ENCODE data around the gene PCSK5. TPM values are rescaled to one million over a fixed set of nuclear protein-coding genes. Genes with fewer than 3 reads are reported as not detected.

Gene PCSK5
- total RNA-seq, 1 experiment from 2014 or later = 6.9 TPM

DNA sequence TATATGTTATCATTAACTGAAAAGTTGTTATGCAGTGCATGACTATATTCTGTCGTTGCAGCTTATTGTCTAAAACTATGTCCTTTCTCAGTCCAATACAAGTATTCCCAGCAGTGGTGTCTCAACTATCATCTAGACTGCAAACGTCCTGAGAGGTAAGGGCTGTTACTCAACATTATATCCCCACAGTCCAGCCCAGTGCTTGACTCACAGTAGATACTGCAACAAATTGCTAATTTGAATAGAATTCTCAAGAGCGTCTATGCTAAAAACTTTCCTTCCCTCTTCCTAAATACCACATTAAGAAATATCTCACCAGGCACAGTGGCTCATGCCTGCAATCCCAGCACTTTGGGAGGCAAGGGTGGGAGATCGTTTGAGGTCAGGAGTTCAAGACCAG is 37.7 kb upstream of the PCSK5 start:
- no peak for DNase-seq (ENCODE audit: low read depth, low spot score)
- Histone ChIP-seq H3K4me3 (replicated peaks in 1 of 2; ENCODE audit: low read depth in 1 of 2, low read length in 2 of 2) (no peak overlapping the region), H3K4me1 (ENCODE audit: control insufficient read depth in 1 of 2, insufficient read depth in 2 of 2, low read length in 2 of 2) (no peaks in the 10 kb centered on the region), H2AFZ (ENCODE audit: low read depth, low read length, poor library complexity, severe bottlenecking) (no peak overlapping the region), H3K9ac (ENCODE audit: low read length) (no peak overlapping the region), H3K27ac (ENCODE audit: low read depth, low read length) (no peak overlapping the region), H3K9me3 (ENCODE audit: control insufficient read depth in 1 of 2, insufficient read depth in 1 of 2, low read depth in 1 of 2, low read length in 2 of 2) (no peaks in the 10 kb centered on the region), H3K9me2 (ENCODE audit: insufficient read depth) (no peaks in the 10 kb centered on the region), H3K4me2 (ENCODE audit: low read length) (no peak overlapping the region), H4K20me1 (ENCODE audit: insufficient read depth) (no peaks in the 10 kb centered on the region), H3K79me2 (ENCODE audit: insufficient read depth, low read length) (no peaks in the 10 kb centered on the region), H3K27me3 (ENCODE audit: insufficient read depth, low read length) (no peaks in the 10 kb centered on the region), H3K36me3 (ENCODE audit: control insufficient read depth in 1 of 2, insufficient read depth in 2 of 2, low read length in 2 of 2) (no peaks in the 10 kb centered on the region)
- ChIA-PET POLR2A (no interaction called here), RAD21 (ENCODE audit: low non-redundant PET in 1 of 2, low total read pairs in 2 of 2, uncharacterized antibody in 2 of 2, unreplicated experiment in 2 of 2) (no interaction called here), CTCF (interaction anchor here (0.7 kb wide), 1 partner anchor 9 kb away, joined by 4 read pairs; no protein-coding TSS in a partner anchor)
- intact Hi-C loops (cut with micrococcal nuclease) = no loop called here
- TF ChIP-seq EZH2 (IDR thresholded peaks at IDR 0.05) (no peak), CEBPB (IDR thresholded peaks at IDR 0.05; ENCODE audit: low read depth) (no peak), CBX3 (IDR thresholded peaks at IDR 0.05; ENCODE audit: low read depth) (no peak), EGR1 (IDR thresholded peaks at IDR 0.05; ENCODE audit: low read depth) (no peak), SP1 (IDR thresholded peaks at IDR 0.05; ENCODE audit: low read depth) (no peak), ZNF274 (IDR thresholded peaks at IDR 0.05; ENCODE audit: low read depth, low read length) (no peak), YY1 (IDR thresholded peaks at IDR 0.05; ENCODE audit: extremely low read depth, insufficient replicate concordance, low read depth, low read length) (no peak), POLR2AphosphoS5 (IDR thresholded peaks at IDR 0.05; ENCODE audit: low read depth, low read length) (no peak), ELF1 (IDR thresholded peaks at IDR 0.05; ENCODE audit: borderline replicate concordance, low read depth) (no peak), POLR2A (IDR thresholded peaks at IDR 0.05; ENCODE audit: borderline replicate concordance, extremely low read depth, insufficient read depth, insufficient read length) (no peak), FOSL1 (IDR thresholded peaks at IDR 0.05; ENCODE audit: low read depth) (no peak), SIN3A (IDR thresholded peaks at IDR 0.05; ENCODE audit: low read depth) (no peak), ZFX (IDR thresholded peaks at IDR 0.05) (no peak)
- TF ChIP-seq, protein P1, sequence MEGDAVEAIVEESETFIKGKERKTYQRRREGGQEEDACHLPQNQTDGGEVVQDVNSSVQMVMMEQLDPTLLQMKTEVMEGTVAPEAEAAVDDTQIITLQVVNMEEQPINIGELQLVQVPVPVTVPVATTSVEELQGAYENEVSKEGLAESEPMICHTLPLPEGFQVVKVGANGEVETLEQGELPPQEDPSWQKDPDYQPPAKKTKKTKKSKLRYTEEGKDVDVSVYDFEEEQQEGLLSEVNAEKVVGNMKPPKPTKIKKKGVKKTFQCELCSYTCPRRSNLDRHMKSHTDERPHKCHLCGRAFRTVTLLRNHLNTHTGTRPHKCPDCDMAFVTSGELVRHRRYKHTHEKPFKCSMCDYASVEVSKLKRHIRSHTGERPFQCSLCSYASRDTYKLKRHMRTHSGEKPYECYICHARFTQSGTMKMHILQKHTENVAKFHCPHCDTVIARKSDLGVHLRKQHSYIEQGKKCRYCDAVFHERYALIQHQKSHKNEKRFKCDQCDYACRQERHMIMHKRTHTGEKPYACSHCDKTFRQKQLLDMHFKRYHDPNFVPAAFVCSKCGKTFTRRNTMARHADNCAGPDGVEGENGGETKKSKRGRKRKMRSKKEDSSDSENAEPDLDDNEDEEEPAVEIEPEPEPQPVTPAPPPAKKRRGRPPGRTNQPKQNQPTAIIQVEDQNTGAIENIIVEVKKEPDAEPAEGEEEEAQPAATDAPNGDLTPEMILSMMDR (IDR thresholded peaks at IDR 0.05 in 2 of 3, conservative IDR thresholded peaks at IDR 0.05 in 1 of 3; ENCODE audit: borderline replicate concordance in 1 of 3, insufficient read depth in 1 of 3, low read depth in 2 of 3, low read length in 2 of 3) = no peak
- TF ChIP-seq, protein P2, sequence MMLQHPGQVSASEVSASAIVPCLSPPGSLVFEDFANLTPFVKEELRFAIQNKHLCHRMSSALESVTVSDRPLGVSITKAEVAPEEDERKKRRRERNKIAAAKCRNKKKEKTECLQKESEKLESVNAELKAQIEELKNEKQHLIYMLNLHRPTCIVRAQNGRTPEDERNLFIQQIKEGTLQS (IDR thresholded peaks at IDR 0.05) = no peak
- TF ChIP-seq, protein P3, sequence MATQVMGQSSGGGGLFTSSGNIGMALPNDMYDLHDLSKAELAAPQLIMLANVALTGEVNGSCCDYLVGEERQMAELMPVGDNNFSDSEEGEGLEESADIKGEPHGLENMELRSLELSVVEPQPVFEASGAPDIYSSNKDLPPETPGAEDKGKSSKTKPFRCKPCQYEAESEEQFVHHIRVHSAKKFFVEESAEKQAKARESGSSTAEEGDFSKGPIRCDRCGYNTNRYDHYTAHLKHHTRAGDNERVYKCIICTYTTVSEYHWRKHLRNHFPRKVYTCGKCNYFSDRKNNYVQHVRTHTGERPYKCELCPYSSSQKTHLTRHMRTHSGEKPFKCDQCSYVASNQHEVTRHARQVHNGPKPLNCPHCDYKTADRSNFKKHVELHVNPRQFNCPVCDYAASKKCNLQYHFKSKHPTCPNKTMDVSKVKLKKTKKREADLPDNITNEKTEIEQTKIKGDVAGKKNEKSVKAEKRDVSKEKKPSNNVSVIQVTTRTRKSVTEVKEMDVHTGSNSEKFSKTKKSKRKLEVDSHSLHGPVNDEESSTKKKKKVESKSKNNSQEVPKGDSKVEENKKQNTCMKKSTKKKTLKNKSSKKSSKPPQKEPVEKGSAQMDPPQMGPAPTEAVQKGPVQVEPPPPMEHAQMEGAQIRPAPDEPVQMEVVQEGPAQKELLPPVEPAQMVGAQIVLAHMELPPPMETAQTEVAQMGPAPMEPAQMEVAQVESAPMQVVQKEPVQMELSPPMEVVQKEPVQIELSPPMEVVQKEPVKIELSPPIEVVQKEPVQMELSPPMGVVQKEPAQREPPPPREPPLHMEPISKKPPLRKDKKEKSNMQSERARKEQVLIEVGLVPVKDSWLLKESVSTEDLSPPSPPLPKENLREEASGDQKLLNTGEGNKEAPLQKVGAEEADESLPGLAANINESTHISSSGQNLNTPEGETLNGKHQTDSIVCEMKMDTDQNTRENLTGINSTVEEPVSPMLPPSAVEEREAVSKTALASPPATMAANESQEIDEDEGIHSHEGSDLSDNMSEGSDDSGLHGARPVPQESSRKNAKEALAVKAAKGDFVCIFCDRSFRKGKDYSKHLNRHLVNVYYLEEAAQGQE (IDR thresholded peaks at IDR 0.05; ENCODE audit: low read depth) = no peak
- TF ChIP-seq, protein P4, sequence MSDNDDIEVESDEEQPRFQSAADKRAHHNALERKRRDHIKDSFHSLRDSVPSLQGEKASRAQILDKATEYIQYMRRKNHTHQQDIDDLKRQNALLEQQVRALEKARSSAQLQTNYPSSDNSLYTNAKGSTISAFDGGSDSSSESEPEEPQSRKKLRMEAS (IDR thresholded peaks at IDR 0.05) = no peak
- TF ChIP-seq, protein P5, sequence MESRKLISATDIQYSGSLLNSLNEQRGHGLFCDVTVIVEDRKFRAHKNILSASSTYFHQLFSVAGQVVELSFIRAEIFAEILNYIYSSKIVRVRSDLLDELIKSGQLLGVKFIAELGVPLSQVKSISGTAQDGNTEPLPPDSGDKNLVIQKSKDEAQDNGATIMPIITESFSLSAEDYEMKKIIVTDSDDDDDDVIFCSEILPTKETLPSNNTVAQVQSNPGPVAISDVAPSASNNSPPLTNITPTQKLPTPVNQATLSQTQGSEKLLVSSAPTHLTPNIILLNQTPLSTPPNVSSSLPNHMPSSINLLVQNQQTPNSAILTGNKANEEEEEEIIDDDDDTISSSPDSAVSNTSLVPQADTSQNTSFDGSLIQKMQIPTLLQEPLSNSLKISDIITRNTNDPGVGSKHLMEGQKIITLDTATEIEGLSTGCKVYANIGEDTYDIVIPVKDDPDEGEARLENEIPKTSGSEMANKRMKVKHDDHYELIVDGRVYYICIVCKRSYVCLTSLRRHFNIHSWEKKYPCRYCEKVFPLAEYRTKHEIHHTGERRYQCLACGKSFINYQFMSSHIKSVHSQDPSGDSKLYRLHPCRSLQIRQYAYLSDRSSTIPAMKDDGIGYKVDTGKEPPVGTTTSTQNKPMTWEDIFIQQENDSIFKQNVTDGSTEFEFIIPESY (IDR thresholded peaks at IDR 0.05; ENCODE audit: extremely low read depth, insufficient replicate concordance, low read length) = no peak
- ATAC-seq = no peak
- BruUV-seq (replicated peaks) = no TSS peak
